Left ventricle myocardium inferior (tissue), 1 donor: Measurements from ENCODE around the gene SHTN1. TPM values are rescaled to one million over a fixed set of nuclear protein-coding genes. Genes with fewer than 3 reads are reported as not detected.

Experiments used
- DNase-seq: peaks from one replicate; pipeline ENCODE4 v3.0.0-alpha.2; 2020
- H3K27ac ChIP-seq: fragments of 200-600 bp; replicated peaks from 2 replicates; pipeline ENCODE4 v1.8.0; 2021
- H3K27me3 ChIP-seq: fragments of 200-600 bp; 2 replicates; pipeline ENCODE4 v1.8.0; 2021; ENCODE audit warnings: low read depth
- H3K36me3 ChIP-seq: fragments of 200-600 bp; 2 replicates; pipeline ENCODE4 v1.8.0; 2021
- H3K4me1 ChIP-seq: fragments of 200-600 bp; 2 replicates; pipeline ENCODE4 v1.8.0; 2021
- H3K4me3 ChIP-seq: fragments of 200-600 bp; 2 replicates; pipeline ENCODE4 v1.8.0; 2021; ENCODE audit warnings: mild to moderate bottlenecking, moderate library complexity
- H3K9me3 ChIP-seq: fragments of 200-600 bp; replicated peaks from 2 replicates; pipeline ENCODE4 v1.8.0; 2021
- CTCF ChIP-seq: fragments of 200-600 bp; IDR thresholded peaks from 2 replicates; pipeline ENCODE4 v1.8.0; 2021; ENCODE audit warnings: antibody characterized with exemption, mild to moderate bottlenecking, borderline replicate concordance
- intact Hi-C: fragments of 100-400 bp; cut with micrococcal nuclease; formaldehyde crosslinking; loops from one replicate; pipeline ENCODE4 v1.11.0; 2022
- total RNA-seq: library from RNA; stranded (reverse); fragmentation: NEBNext Ultra II Directional; extraction: Animal tissue kit (Norgen Biotek cat#: 25700); gene quantifications from one replicate; pipeline ENCODE4 v1.2.1, GENCODE V29; 2021
- donor health status: DM: no; HTN: yes; CAD: no; lungs with severe emphysema.

SHTN1 gene
- total RNA-seq, 1 donor from 2014 or later, result 2.0 TPM

GRCh38 chr10:116836083-116836482, 168.9 kb downstream of the SHTN1 start:
- intact Hi-C loops, result no loop called here
- H3K4me1 ChIP-seq, result peaks cover 21% of the 10 kb centered on the region
- DNase-seq, result no peak
- H3K27ac ChIP-seq, result peak overlapping the region; percentile 17
- H3K27me3 ChIP-seq, result peaks cover 27% of the 10 kb centered on the region
- no peaks in the 10 kb centered on the region for H3K36me3 ChIP-seq
- H3K9me3 ChIP-seq, result no peaks in the 10 kb centered on the region
- no peak overlapping the region for H3K4me3 ChIP-seq
- TF ChIP-seq CTCF, result no peak

GRCh38 chr10:116835658-116836057, 169.3 kb downstream of the SHTN1 start:
- no peak for DNase-seq
- Histone ChIP-seq H3K4me3 (no peak overlapping the region), H3K4me1 (peaks cover 24% of the 10 kb centered on the region), H3K27ac (peak overlapping the region; percentile 17), H3K9me3 (no peaks in the 10 kb centered on the region), H3K36me3 (no peaks in the 10 kb centered on the region), H3K27me3 (peaks cover 27% of the 10 kb centered on the region)
- no peak for TF ChIP-seq CTCF
- intact Hi-C loops, result no loop called here

GRCh38 chr10:116833986-116834985, 170.7 kb downstream of the SHTN1 start:
- Histone ChIP-seq H3K36me3 (no peaks in the 10 kb centered on the region), H3K4me1 (peaks cover 30% of the 10 kb centered on the region), H3K27ac (no peak overlapping the region), H3K4me3 (no peak overlapping the region), H3K27me3 (peaks cover 27% of the 10 kb centered on the region), H3K9me3 (no peaks in the 10 kb centered on the region)
- DNase-seq, result no peak
- no peak for TF ChIP-seq CTCF
- intact Hi-C loops, result no loop called here

GRCh38 chr10:116831790-116832189, 173.2 kb downstream of the SHTN1 start:
- no peak overlapping the region for H3K4me3 ChIP-seq
- DNase-seq, result no peak
- no peaks in the 10 kb centered on the region for H3K9me3 ChIP-seq
- peaks cover 24% of the 10 kb centered on the region for H3K27me3 ChIP-seq
- H3K27ac ChIP-seq, result peak overlapping the region; percentile 64
- H3K4me1 ChIP-seq, result peaks cover 30% of the 10 kb centered on the region
- no peak for TF ChIP-seq CTCF
- no peaks in the 10 kb centered on the region for H3K36me3 ChIP-seq
- intact Hi-C loops, result no loop called here

Other genes with a start within 250 kb of the SHTN1 start
- gene ENO4, start 155.7 kb downstream of the SHTN1 start, total RNA-seq, result not detected
- not detected for gene VAX1, start 133.1 kb upstream of the SHTN1 start, total RNA-seq
- not detected for gene KCNK18, start 192.3 kb upstream of the SHTN1 start, total RNA-seq
- 0.05 TPM for gene SLC18A2, start 235.9 kb upstream of the SHTN1 start, total RNA-seq